Progenitor cell of endocrine pancreas (in vitro differentiated cells): ENCODE data around the gene EPS8L3. TPM values are rescaled to one million over a fixed set of nuclear protein-coding genes. Genes with fewer than 3 reads are reported as not detected.
"Not testable (repeated sequence)": the region's sequence is repeated elsewhere in the genome, so short reads cannot be mapped to it uniquely, and the experiment has no call there.

Experiments
- DNase-seq: peaks from one replicate; pipeline ENCODE4 v3.0.0; 2021; ENCODE audit warnings: low spot score; ENCODE audit not compliant: unreplicated experiment
- H3K27ac Mint-ChIP-seq: 2 replicates; pipeline ENCODE4 v1.8.0; 2021; ENCODE audit warnings: mild to moderate bottlenecking, moderate library complexity, mixed read lengths
- H3K27me3 Mint-ChIP-seq: 2 replicates; pipeline ENCODE4 v1.8.0; 2021; ENCODE audit warnings: mixed read lengths
- H3K36me3 Mint-ChIP-seq: 2 replicates; pipeline ENCODE4 v1.8.0; 2022; ENCODE audit warnings: mixed read lengths; ENCODE audit not compliant: insufficient read depth
- H3K4me1 Mint-ChIP-seq: 2 replicates; pipeline ENCODE4 v1.8.0; 2021; ENCODE audit warnings: low read depth, mixed read lengths
- H3K4me3 Mint-ChIP-seq: 2 replicates; pipeline ENCODE4 v1.8.0; 2021; ENCODE audit warnings: low read depth, mild to moderate bottlenecking, moderate library complexity, mixed read lengths
- H3K9me3 Mint-ChIP-seq: 2 replicates; pipeline ENCODE4 v1.8.0; 2021; ENCODE audit warnings: low read depth, mixed read lengths
- CTCF ChIP-seq: fragments of 200-600 bp; sonication (generic); IDR thresholded peaks from one replicate; pipeline ENCODE4 v1.5.0; 2021; ENCODE audit warnings: antibody characterized with exemption, mild to moderate bottlenecking; ENCODE audit not compliant: unreplicated experiment
- total RNA-seq: library from RNA; stranded (reverse); gene quantifications from 2 replicates; pipeline ENCODE4 v1.2.1, GENCODE V29; 2021

EPS8L3 gene
- total RNA-seq, 1 donor from 2014 or later: 9.5 TPM

GRCh38 chr1:109754738-109755137 is 9.0 kb downstream of the EPS8L3 start:
- Mint-ChIP-seq H3K36me3 (no peaks in the 10 kb centered on the region), H3K27me3 (no peaks in the 10 kb centered on the region), H3K4me1 (no peaks in the 10 kb centered on the region), H3K4me3 (no peak overlapping the region), H3K27ac (no peak overlapping the region), H3K9me3 (no peaks in the 10 kb centered on the region)
- no peak for TF ChIP-seq CTCF
- no peak for DNase-seq

DNA sequence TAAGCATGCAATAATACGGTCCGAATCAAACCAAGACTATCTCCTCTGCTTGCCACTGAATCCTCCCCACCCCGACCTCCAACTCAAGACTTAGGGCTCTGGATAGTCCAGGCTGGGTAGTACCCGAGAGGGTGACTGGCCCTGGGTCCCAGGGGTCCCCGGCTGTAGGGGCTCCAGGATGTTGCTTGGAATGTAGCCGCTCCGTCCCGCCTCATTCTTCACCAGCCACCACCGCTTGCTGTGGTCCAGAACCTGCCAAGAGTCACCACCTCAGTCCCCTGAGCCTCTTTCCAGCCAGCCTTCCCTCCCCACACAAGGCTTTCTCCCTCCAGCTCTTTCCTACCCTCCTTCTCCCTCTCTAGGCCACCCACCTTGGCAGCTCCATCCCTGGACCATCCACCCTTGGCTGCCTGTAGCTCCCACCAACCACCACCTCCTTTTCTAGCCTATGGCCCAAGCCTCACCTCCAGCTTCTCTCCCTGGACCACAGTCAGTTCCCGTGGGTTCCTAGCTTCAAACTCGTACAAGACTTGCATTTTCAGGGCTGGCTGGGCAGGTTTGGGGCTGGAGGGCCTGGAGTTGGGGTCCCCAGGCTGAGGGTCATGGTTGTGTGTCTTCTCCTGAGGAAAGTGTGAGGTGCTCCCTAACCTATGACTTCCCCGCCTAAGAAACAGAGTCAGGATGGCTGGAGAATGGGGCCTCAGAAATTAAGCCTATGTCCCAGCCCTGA is 12.0 kb downstream of the EPS8L3 start:
- Mint-ChIP-seq H3K27ac (no peak overlapping the region), H3K27me3 (no peaks in the 10 kb centered on the region), H3K4me1 (no peaks in the 10 kb centered on the region), H3K9me3 (peaks cover 3% of the 10 kb centered on the region), H3K4me3 (no peak overlapping the region), H3K36me3 (peaks cover 8% of the 10 kb centered on the region)
- no peak for TF ChIP-seq CTCF
- no peak for DNase-seq

- Mint-ChIP-seq H3K36me3 (peaks cover 8% of the 10 kb centered on the region), H3K4me3 (no peak overlapping the region), H3K27me3 (no peaks in the 10 kb centered on the region), H3K27ac (no peak overlapping the region), H3K4me1 (no peaks in the 10 kb centered on the region), H3K9me3 (peaks cover 3% of the 10 kb centered on the region)
- no peak for TF ChIP-seq CTCF
- DNase-seq: no peak
These were observed 12.8 kb downstream of the EPS8L3 start for GRCh38 chr1:109750920-109751319.

- DNase-seq: no peak
These were observed 13.4 kb downstream of the EPS8L3 start for GRCh38 chr1:109750241-109750882.

GRCh38 chr1:109749221-109749620 is 14.5 kb downstream of the EPS8L3 start:
- peaks cover 8% of the 10 kb centered on the region for H3K36me3 Mint-ChIP-seq

More at GRCh38 chr1:109750241-109750882, 13.4 kb downstream of the EPS8L3 start:
- Mint-ChIP-seq H3K4me3 (no peak overlapping the region), H3K9me3 (peaks cover 3% of the 10 kb centered on the region), H3K36me3 (peaks cover 8% of the 10 kb centered on the region), H3K27me3 (no peaks in the 10 kb centered on the region), H3K4me1 (no peaks in the 10 kb centered on the region), H3K27ac (no peak overlapping the region)
- TF ChIP-seq CTCF: no peak

DNA sequence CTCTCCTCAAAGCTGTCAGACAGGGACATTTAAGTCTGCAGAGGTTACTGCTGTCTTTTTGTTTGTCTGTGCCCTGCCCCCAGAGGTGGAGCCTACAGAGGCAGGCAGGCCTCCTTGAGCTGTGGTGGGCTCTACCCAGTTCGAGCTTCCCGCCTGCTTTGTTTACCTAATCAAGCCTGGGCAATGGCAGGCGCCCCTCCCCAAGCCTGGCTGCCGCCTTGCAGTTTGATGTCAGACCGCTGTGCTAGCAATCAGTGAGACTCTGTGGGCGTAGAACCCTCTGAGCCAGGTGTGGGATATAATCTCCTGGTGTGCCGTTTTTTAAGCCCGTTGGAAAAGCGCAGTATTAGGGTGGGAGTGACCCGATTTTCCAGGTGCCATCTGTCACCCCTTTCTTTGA is 15.4 kb downstream of the EPS8L3 start:
- H3K36me3 Mint-ChIP-seq, H3K4me1 Mint-ChIP-seq, H3K9me3 Mint-ChIP-seq, H3K27me3 Mint-ChIP-seq, H3K27ac Mint-ChIP-seq, H3K4me3 Mint-ChIP-seq, DNase-seq: not testable (repeated sequence)

More at GRCh38 chr1:109749221-109749620, 14.5 kb downstream of the EPS8L3 start:
- Mint-ChIP-seq H3K27ac (no peak overlapping the region), H3K4me1 (no peaks in the 10 kb centered on the region), H3K9me3 (peaks cover 3% of the 10 kb centered on the region), H3K4me3 (no peak overlapping the region), H3K27me3 (no peaks in the 10 kb centered on the region)
- no peak for DNase-seq
- TF ChIP-seq CTCF: no peak
